GM18951 (cell line): Measurements from ENCODE around the gene EMC6.

Experiments
- POLR2A ChIP-seq: IDR thresholded peaks from 4 replicates; pipeline ENCODE4 v1.6.1; 2011; ENCODE audit warnings: mild to moderate bottlenecking; ENCODE audit not compliant: insufficient read length, insufficient read depth; ENCODE audit errors: extremely low read depth
- in situ Hi-C: fragments of 300-500 bp; cut with MboI; formaldehyde crosslinking; loops from one replicate; pipeline ENCODE4 v1.12.0; 2022; ENCODE audit warnings: low sequenced_read_pairs, mixed read lengths, inconsistent platforms; ENCODE audit not compliant: unreplicated experiment

EMC6 gene

GRCh38 chr17:3668279-3669084, at the start of gene EMC6, which contains the start of gene TAX1BP3:
TSS of gene EMC6 (plus strand) at chr17:3668812. CDS start at chr17:3669147, 335 bp downstream.
TSS of gene TAX1BP3 (minus strand) at chr17:3668578. CDS start at chr17:3668526, 52 bp downstream.
- peak; percentile 98 for TF ChIP-seq POLR2A
- in situ Hi-C loops: no loop called here

- no peak for TF ChIP-seq POLR2A
- in situ Hi-C loops: no loop called here
Observed at GRCh38 chr17:3621146-3621720, 47.4 kb upstream of the EMC6 start.

- in situ Hi-C loops: no loop called here
- TF ChIP-seq POLR2A: no peak
Observed at GRCh38 chr17:3622977-3623594, 45.5 kb upstream of the EMC6 start.

- in situ Hi-C loops: no loop called here
- no peak for TF ChIP-seq POLR2A
Observed at GRCh38 chr17:3626831-3627768, 41.5 kb upstream of the EMC6 start.

GRCh38 chr17:3627769-3628167, 40.8 kb upstream of the EMC6 start:
- no peak for TF ChIP-seq POLR2A
- in situ Hi-C loops: no loop called here

- in situ Hi-C loops: no loop called here
- TF ChIP-seq POLR2A: no peak
Observed at GRCh38 chr17:3630781-3631180, 37.8 kb upstream of the EMC6 start.

- no peak for TF ChIP-seq POLR2A
- in situ Hi-C loops: no loop called here
Observed at GRCh38 chr17:3632287-3632686, 36.3 kb upstream of the EMC6 start.

- no peak for TF ChIP-seq POLR2A
- in situ Hi-C loops: no loop called here
Observed at GRCh38 chr17:3635474-3636153, 33.0 kb upstream of the EMC6 start.

GRCh38 chr17:3636154-3636907, 32.3 kb upstream of the EMC6 start, which contains the start of the genes CTNS and SHPK:
TSS of gene CTNS (plus strand) at chr17:3636760. CDS start at chr17:3640207, 3,447 bp downstream.
TSS of gene SHPK (minus strand) at chr17:3636250. CDS start at chr17:3636219, 31 bp downstream.
- TF ChIP-seq POLR2A: peak; percentile 87
- in situ Hi-C loops: no loop called here

GRCh38 chr17:3636908-3637373, 31.7 kb upstream of the EMC6 start:
- TF ChIP-seq POLR2A: no peak
- in situ Hi-C loops: no loop called here

GRCh38 chr17:3639981-3640596, 28.5 kb upstream of the EMC6 start:
- TF ChIP-seq POLR2A: no peak
- in situ Hi-C loops: no loop called here
